Medulla oblongata (tissue), 1 donor: ENCODE measurements around the gene PARVA.

Experiments
- DNase-seq: peaks from one replicate; pipeline ENCODE4 v3.0.0-alpha.2; 2015; ENCODE audit errors: extremely low spot score

PARVA gene

DNA sequence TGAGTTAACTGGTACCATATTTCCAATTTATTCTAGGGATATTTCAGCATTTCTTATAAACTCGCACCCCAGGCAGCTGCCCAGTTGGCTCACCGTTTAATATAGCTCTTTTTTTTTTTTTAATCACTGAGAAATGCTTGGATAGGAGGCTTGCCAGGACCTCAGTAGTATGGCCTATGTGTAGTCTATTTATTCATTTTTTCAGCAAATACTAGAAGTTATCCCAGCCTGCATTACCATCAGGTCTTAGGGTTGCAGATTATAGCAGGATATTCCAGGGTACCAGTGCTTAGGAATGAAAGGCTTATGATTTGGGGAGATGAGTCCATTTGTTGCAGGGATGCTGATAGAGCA is 26.6 kb downstream of the PARVA start:
- no peak for DNase-seq

DNA sequence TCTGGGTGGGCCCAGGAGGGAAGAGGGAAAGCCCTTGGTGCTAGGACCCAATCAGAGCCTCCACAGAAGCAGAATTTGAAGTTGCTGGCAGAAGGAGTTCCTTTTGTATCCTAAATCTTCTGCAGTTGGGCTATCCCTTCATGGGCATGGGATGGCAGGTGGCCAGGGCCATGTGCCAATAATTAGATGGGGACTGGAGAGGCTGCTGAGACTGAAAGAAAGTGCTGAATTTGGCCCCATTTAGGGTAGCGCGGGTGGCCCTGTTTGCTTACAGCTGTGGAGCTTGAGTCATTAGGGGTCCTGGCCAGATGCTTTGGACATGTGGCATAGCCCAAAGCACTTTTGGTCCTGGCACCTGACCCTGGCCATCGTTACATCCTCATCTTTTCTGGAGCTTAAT is 27.1 kb downstream of the PARVA start:
- DNase-seq = no peak

DNA sequence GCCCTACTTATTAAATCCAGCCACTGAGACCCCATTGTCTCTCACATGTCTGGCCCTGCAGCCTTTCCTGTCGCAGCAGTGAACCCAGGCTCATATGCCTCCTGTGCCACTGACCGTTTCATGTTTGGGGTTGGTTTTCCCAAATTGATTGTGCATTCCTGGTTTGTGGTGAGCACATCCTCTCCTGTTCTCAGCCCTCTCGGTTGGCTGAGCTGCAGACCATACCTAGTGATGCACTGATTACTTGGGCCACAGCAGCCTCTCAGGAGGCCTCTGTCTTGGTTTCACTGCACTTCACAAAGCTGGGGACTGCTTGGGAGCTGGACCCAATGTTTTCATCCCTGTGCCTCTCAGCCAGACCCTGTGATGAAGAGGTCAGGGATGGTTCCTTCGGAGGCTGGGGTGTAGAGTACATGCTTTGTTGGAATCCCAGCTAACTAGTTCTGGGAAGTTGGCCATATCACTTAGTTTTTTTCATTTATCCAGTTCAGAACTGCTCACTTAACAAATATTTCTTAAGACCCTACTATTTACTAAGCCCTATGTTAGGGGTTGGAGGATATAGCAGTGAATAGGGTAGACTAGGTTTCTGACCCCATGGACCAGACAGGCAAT is 30.9 kb downstream of the PARVA start:
- DNase-seq = no peak

DNA sequence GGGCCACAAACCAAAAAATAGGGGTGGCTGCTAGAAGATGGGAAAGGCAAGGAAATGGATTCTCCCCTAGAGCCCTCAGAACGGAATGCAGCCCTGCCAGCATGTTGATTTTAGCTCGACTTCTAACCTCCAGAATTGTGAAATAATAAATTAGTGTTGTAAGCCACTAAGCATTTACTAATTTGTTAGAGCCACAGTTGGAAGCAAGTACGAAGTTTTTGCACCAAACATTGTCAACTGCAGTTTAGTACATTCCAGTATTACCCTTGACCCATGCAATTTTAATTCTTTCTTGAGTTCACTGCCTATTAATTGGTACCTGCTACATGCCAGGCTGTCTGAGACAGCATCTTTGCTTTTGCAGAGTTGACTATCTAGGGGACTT is 32.2 kb downstream of the PARVA start:
- no peak for DNase-seq

DNA sequence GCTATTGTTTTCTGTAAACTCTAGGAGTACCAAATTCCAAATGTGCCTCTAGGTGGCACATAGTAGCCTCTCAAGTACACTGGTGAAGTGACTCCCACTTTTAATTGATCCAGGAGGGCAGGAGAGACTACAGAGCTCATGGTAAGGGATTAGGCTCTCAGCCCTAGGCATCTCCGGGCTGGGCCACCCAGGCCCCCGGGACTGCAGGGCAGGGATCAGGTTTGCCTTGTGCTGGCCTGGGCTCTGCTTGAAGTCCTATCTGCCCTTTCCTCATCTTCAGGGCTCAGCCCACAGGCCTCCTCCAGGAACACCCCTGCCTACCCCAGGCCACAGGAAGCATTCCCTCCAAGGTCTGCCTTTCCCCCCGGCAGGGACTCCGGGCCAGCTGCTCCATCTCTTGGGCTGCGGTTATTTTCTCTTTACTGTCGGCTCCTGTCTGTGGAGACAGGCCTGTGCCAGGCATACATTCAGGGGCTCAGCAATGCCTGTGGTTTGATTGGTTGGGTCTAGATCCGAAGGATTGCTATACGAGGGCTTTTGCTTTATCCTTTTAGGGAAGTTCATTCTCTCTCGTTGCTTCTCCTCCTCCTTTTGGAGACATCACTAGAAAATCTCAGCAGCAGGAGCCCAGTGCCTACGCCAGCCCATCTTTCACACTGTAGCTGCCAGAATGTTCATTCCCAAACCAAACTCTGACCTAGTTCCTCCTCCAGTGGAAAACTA is 32.8 kb downstream of the PARVA start:
- DNase-seq = no peak

DNA sequence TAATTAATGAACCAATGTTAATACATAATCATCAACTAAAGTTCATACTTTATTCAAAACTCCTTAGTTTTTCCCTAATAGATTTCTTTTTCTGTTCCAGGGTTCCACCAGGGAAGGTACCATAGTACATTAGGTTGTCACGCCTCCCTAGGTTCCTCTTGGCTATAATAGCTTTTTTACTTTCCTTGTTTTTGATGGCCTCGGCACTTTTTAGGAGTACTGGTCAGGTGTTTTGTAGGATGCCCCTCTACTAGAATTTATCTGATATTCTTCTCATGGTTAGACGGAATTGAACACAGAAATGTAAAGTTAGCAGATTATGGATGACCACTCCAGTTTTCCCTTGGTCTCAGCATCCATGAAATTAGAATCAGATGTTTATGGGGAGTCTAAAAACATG is 34.0 kb downstream of the PARVA start:
- no peak for DNase-seq

DNA sequence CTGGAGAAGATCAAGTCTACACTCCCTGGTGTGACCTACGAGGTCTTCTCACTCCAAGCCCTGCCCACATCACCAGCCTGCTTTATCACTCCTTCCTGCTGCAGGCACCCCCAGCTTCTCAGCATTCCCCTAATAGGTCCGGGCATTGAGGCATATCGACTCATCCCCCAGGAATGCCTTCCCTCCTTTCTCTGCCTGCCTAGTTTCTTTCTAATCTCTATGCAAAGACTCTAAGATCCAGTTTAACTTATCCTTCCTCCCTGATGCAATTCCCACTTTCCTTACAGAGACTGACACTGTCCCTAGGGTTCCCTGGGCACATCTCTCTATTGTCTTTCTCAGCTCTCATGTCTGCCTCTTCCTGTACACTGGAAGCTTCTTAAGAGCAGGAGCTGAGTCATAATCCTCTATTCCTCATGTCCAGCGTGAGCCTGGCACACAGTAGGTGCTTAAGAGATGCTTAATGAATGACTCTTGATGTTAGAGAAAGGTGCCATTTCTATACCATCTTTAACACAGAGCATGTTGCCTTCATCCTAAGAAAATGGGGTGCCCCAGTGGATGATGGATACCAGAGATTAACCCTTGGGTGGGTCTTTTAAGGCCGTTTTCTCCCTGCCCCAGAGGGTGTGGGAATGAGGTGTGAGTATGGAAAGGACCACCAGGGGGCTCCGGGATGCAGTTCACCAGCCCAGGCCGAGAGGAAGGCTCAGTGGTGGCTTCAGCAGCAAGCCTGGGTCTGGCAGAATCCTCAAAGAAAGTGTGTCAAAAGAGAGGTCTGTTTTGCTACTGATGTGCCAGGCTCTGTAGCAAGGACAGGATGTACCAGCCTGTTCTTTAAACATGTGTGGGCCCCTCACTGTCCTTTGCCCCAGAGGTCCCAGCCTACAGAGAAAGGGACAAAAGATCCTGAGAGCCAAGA is 34.7 kb downstream of the PARVA start:
- DNase-seq = peak; percentile 58

DNA sequence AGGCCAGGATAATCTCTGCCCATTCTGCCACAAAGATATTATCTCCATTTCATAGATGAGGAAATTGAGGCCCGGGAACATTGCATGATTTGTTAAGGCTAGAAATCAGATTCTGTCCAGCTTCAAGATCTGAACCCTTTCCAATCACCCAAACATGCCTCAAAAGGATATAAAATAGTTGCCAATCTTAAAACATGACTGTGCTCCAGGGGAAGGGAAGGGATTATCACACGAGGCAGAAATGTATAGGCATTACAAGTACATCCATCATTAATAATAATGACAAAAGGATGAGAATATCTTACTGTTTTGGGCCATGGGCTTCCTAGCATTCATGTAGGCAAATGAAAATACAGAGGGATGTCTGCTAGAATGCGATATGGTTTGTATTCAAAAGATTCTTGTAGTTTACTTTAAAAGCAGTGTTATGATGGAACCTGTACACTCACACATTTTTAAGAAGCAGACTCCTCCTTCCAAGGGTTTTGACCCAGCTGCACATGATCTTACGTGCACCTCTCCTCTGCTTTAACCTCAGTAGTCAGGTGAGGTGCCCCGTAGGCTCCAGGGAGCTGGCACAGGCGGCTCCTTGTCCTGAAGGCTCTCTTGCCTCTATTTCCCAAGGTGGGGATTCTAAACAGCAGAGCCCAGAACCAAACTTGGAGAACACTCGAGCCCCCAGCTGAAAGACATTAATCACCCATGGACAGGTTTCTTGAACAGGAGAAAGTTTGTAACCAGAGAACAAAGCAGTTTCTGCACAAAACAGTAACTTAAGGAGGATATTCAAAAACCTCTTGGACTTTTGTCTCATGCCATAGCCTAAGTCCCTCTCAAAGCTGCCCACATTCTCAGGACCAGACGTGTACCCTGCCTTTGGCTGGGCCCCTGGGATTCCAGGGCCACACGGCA is 36.0 kb downstream of the PARVA start:
- no peak for DNase-seq

DNA sequence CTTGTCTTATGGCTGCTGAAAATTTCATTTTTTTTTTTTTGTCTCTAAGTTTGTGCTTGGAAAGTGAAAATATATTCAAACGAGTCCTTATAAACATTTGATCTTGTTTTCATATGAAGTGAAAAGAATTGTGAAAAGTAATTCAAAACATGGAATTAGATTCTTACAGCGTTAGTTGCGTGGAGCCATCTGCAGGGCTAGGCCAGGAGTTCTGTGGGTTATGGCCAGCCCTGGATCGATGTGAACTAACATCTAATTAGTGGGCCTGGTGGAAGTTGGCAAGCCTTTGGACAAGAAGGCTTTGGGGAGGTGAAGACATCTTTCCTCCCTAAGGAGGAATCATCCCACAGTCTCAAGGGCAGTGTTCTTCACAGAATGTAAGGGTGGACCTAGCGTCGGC is 37.2 kb downstream of the PARVA start:
- no peak for DNase-seq

DNA sequence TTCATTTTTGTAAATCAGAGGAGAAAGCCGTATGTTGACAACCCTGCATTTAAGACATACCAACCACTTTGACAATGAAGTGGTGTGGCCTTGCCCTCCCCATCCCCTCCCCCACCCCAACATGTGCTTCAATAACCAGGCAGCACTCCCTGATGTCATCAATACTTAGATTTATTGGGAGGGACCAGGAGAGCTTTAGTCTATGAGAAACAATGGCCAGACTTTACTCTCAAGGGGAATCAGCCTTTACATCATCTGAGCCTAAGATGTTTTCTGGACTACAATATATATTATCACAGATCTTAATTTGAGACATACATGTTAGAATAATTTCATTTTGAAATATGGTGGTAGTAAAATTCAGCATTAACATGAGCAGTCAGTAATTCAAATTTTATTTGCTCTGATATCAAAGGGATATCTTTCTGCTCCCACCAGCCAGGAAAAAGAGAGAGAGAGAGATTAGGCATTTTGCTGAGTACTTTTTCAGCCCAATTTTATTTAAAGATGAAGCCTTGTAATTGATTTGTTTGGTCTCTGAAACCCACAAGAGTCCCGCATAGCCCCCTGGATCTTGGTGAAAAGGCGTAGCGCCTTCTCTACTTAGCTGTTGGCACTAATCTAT is 38.1 kb downstream of the PARVA start:
- DNase-seq = no peak

DNA sequence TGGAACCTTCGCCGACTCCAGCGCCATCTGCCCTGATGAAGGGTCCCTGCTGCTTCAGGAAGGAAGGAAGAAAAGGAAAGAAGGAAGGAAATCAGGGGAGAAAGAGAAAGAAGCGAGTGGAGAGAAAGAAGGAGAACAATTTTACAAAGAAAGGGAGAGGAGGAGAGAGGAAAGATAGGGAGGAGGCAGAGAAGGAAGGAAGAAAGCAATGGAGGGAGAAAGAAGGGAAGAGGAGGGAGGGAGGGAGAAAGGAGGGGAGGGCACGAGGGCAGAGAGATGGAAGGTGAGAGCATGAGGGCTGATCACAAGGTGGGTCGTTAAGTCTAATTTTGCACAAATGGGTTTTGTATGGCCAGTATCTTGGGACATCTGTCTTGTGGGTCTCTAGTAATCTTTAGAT is 39.2 kb downstream of the PARVA start:
- no peak for DNase-seq

DNA sequence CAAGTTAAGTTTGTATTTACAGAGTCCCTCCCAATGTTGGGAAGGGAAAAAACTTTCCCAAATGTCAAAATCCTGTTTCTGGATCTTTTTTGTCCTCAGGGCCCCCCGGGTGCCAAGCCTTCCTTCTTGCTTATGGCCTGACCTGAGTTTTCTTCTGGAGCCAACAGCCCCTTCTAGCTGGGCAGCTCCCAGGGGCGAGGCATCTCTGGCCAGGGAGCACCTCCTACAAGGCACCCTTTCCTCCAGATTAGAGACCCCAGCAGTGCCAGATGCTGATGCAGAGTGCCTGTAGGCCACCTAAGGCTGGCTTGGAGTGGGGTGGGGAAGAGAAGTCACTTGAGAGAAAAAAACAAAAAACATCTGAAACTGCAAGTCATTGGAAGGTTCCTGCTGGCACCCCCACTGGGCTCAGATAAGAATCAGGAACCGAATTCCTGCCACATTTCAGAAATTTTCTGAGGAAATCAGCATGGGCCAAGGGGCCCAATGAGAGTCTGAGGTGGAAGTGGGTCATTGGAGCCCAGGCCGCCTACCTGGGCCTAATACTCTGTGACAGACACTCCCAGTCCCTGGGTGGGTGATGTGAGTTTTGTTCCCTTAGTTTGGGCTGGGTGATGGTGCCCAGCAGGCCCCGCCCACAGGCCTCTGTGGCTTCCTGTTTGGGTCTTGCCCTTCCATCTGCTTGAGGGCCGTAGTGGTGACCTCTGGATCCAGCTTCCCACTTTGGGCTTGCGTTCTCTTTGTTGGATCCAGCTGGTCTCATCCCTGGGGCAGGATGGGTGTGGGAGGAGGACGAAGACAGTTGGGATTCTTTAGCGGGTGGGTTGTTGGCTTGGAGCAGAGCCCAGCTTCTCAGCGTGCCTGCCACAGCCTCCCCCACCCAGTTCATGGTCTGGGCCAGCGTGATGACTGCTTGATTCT is 40.6 kb downstream of the PARVA start:
- no peak for DNase-seq

DNA sequence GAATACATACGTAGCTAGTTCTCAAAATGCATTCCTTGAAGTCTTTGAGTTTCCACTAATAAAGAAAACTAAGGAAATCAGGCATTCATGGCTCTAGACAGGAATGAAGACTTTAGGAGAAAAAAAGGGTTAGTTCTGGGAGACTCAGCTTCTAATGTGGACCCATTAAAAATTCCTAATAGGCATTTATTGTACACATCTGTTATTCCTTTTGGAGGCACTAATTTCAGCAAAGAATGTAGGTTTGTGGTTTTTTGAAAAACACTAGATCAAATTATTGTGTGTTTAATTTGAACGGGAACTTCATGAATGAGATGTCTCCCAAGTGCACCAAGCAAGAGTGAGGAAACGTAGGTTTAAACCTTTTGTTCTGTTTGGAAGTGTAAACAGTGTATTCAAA is 42.7 kb downstream of the PARVA start:
- no peak for DNase-seq

DNA sequence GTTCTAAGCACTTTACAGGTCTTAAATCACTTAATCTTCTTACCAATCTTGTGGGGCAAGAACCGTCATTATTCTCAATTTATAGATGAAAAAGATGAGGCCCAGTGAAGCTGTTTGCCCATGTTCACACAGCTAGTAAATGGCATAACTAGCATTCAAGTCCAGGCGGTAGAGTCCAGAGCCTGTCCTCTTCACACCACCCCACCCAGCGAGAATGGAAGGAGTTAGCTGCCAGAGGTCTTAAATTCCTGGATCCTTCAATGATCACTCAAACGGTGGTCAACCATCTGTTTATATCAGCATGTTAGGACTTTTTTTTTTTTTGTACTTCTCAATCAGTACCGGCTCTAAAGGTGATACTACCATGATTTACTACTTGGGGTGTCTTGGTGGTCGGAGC is 43.3 kb downstream of the PARVA start:
- no peak for DNase-seq

DNA sequence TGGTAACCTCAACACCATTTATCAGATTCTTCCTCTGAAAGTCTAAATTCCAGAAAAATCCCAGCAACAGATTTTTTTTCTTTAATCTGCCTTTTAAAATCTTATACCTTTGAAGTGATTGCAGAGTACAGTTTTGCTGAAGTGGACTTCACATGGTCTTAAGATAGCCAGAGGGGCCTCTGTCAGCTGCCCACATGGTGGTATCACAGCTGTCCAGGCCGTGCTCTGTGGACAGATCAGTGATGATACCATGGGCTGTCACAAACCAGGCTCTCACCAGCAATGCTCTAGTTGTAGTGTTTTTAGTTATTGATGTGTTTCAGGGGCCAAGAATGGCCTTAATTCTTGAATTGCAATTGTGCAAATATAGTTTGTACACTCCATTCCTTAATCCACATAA is 44.0 kb downstream of the PARVA start:
- DNase-seq = no peak

DNA sequence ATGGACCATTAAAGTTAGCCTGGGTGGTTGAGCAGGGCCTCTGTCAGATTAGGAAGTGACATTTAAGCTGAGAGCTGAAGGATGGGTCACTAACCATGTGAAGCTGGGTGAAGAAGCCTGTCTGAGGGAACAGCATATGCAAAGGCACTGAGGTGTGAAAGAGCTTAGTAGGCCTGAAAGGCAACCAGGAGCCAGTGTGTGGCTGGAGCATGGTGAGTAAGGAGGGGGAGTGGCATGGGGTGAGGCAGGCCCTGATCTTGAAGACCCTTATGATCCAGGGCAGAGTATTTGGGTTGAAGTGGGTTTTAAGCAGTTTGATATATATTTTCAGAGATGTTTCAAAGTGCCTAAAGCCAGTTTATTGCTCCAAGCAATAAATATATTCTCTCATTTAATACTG is 48.8 kb downstream of the PARVA start:
- DNase-seq = no peak

DNA sequence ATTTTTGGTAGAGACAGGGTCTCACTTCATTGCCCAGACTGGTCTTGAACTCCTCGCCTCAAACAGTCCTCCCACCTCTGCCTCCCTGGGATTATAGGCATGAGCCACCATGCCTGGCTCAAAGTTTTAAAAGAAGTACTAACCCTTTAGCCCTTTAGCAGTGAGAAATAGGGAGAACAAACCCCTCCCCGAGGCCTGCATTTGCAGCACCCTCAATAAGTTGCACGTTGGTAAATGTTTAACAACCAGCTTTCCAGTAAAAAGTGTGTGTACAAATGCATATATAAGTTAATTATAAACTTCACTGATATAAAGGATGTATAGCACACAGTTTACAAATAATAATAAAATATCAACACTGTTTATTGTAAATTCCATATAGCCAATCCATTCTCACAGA is 51.8 kb downstream of the PARVA start:
- no peak for DNase-seq

DNA sequence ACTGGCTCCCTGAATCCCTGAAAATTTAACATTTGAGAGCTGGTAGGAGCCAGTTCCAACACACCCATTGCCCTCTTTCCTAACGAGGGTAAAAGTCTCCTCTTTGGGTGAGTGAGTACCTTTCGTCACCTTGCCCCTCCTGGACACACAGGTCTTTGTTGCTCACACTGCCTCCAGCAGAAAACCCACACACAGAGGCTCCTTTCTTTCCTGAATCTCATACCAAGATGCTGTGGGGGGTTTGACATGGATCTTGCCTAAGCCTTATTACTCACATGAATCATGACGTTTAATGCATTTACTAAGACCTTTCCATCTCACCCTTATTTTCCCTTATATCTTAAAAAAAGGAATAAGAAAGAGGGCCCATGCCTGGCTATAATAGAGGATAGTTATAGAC is 53.0 kb downstream of the PARVA start:
- DNase-seq = no peak

DNA sequence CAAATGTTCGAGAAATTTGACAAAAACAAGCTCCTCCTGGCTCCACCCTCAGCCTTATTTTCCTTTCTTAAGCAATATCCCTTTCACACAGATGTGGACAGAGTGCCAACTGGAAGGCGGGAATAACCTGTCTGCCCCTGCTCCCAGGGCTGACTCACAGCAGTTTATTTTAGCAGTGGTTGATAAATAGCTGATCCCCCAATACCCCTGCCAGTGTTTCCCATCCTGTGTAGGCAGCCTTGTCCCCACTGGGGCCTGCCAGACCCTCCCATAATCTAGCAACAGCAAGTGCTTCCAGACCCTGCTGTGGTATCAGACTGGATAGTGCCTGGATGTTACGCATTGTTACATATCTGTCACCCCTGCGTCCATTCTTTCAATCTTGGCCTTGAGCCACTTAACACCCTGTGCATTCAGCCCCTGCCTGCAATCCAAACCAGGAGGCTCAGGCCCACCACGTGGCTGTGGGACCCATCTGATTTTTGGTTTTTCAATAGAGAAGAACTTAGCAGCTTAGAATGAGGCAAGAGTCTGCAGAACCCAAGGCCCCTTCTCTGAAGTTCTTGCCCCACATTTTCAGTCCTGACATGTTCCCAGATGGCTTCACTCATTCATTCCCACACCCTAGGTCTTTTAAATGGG is 53.7 kb downstream of the PARVA start:
- DNase-seq = no peak

DNA sequence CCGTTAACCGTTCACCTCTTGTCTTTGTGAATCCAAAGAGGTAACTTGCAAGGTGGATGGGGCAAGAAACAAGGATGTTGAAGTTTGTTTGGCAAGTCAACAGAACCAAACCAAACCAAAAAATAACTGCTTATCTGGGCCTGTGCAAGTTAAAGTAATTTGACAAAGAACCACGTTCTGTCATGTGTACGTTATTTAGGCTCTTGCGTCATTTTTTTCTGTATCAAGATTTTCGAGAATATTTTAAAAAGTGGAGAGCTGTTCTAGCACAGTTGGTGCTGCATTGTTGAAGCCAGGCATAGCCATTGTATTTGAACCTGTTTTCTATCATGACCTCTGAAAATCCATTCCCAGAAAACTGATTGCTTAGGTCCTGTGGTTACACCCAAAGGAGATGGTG is 55.1 kb downstream of the PARVA start:
- no peak for DNase-seq
